GM12891 (cell line): ENCODE measurements around the gene NMD3.
"Not testable (repeated sequence)": the region's sequence is repeated elsewhere in the genome, so short reads cannot be mapped to it uniquely, and the experiment has no call there.

Source experiments
- DNase-seq: peaks from one replicate; pipeline ENCODE4 v3.0.0; 2011; ENCODE audit warnings: low spot score; ENCODE audit not compliant: insufficient read length
- FAIRE-seq: peaks from 2 replicates; lab custom pipeline; 2011; peaks lifted over from hg19 to GRCh38; lab: Jason Lieb, UNC
- PAX5 ChIP-seq: IDR thresholded peaks from 2 replicates; pipeline ENCODE4 v1.6.1; 2011; ENCODE audit warnings: low read length, moderate library complexity, mild to moderate bottlenecking; ENCODE audit not compliant: insufficient read depth, severe bottlenecking
- POLR2A ChIP-seq: IDR thresholded peaks from 2 replicates; pipeline ENCODE4 v1.6.1; 2011; ENCODE audit warnings: low read depth, low read length, control low read depth
- POLR2AphosphoS5 ChIP-seq: IDR thresholded peaks from 2 replicates; pipeline ENCODE4 v1.6.1; 2011; ENCODE audit warnings: low read depth, low read length, control low read depth
- POU2F2 ChIP-seq: IDR thresholded peaks from 2 replicates; pipeline ENCODE4 v1.6.1; 2011; ENCODE audit warnings: low read depth, mild to moderate bottlenecking, control low read depth, low read length, moderate library complexity
- SPI1 ChIP-seq: IDR thresholded peaks from 2 replicates; pipeline ENCODE4 v1.6.1; 2011; ENCODE audit warnings: low read depth, low read length, control low read depth
- TAF1 ChIP-seq: IDR thresholded peaks from 2 replicates; pipeline ENCODE4 v1.6.1; 2011; ENCODE audit warnings: low read depth, low read length, control low read depth

NMD3 gene

DNA sequence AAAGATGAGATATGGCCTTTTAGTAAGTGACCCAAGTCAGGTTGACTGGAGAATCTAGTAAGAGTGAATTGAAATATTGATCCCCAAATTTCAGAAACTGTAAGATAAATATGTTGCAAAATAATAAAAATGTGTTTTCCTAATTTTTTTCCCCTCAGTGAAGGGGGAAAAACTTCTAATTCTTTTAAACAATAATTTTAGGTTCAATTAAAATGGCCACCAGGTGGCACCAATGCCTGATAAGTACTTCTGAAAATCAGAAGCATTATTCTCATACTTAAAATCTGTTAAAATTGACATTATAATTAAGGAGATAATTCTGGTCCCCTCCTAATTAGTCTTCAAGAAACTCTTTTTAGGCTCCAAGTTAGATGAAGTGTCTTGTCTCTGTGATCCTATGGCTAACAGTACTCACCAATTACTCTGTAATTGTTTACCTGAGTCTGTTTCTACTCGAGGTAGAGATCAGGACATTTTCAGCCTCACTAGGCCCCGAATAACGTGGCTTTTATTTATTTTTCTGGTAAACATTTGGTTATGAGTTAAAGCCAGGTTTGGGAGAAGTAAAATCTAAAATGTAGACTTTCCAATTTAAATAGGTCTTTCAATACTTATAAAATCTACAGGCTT lies 52.6 kb downstream of the NMD3 start:
- TF ChIP-seq SPI1 (no peak), POLR2A (no peak), POU2F2 (no peak), TAF1 (no peak), PAX5 (no peak), POLR2AphosphoS5 (no peak)
- DNase-seq (no peak), FAIRE-seq (no peak)

DNA sequence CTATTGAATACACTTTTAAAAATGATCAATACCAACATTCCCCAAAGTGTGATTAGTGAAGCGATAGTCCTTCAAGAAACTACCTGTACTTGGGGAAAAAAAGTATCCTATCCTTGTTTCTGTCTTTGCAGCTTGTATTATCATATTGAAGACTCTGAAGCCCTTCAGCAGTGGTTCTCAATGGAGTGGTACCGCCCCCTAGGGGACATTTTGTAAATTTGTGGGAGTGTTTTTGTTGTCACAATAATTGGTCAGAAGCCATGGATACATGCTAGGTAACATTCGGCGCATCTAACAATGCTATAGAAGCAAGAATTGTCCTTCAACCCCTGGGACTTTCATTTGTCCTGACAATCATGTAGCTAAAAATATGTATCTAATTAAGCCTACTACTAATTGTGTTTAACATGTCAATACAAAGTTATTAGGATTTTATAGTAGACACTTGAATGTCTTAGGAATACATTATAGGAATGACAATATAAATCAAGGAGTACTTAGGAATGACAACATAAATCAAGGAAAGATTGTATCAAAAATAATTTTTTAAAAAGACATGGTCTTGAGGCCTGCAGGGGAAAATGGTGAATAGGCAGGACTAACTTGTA lies 53.7 kb downstream of the NMD3 start:
- peak; percentile 79 for FAIRE-seq
- peak; percentile 11 for DNase-seq
- TF ChIP-seq POLR2AphosphoS5, result no peak
- TF ChIP-seq POLR2A, result no peak
- no peak for TF ChIP-seq TAF1
- no peak for TF ChIP-seq SPI1
- no peak for TF ChIP-seq PAX5
- TF ChIP-seq POU2F2, result no peak

DNA sequence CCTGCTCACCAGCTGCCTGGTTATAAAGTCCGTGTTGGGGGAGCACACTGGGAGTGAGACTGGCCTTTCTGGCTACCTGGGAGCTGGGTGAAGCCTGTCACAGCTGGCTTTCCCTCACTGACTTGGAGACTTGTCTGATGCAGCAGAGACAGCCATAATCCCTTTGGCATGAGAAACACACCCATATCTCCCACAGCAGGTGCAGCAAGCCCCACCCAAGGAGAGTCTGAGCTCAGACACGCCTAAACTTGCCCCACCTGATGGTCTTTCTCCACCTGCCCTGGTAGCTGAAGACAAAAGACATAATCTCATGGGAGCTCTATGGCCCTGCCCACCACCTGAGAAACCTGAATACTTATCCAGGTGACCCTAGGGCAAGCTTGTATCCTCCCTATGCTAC lies 54.8 kb downstream of the NMD3 start:
- FAIRE-seq (no peak), DNase-seq (no peak)
- TF ChIP-seq PAX5, result no peak

DNA sequence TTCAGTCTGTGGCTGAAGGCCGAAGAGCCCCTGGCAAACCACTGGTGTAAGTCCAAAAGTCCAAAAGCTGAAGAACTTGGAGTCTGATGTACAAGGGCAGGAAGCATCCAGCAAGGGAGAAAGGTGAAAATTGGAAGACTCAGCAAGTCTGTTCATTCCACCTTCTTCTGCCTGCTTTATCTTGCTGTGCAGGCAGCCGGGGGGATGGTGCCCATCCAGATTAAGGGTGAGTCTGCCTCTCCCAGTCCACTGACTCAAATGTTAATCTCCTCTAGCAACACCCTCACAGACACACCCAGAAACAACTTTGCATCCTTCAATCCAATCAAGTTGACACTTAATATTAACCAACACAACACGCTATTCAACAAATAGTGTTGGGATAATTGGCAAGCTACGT lies 61.3 kb downstream of the NMD3 start:
- DNase-seq, FAIRE-seq: not testable (repeated sequence)

DNA sequence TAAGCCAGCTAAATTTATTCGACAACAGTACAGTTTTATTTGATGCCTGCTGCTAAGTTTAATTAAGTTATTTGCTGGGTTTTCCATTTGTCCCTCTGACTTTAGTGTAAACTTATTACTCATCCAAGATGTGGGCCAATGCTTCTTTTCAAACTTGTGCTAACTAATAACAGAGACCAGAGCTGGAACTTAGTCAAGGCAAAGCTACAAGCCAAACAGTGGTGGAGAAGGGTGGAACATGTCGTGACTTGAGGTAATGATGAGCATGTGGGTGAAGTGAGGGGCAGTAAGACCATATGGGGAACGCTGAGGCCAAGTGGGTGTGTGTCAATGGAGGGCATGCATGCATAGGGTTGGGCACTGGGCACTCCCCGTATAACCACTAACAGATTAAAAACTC lies 63.9 kb downstream of the NMD3 start:
- FAIRE-seq, result no peak
- TF ChIP-seq TAF1 (no peak), POLR2A (no peak), PAX5 (no peak), POU2F2 (no peak), SPI1 (no peak), POLR2AphosphoS5 (no peak)
- no peak for DNase-seq

DNA sequence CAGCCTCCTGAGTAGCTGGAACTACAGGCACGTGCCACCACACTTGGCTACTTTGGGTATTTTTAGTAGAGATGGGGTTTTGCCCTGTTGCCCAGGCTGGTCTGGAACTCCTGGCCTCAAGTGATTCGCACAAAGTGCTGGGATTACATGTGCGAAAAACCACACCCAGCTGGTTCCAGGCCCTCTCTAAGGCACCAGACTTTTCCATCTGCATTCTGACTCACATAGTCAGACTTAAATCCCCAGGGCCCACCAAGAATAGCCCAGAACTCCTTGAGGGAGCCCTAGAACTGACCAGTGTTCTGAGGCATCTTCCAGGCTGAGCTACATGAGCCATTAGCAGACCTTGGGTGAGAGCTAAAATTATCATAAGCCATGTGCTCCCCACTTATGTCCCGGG lies 68.1 kb downstream of the NMD3 start:
- no peak for FAIRE-seq
- no peak for TF ChIP-seq TAF1
- TF ChIP-seq POLR2AphosphoS5, result no peak
- TF ChIP-seq POU2F2, result no peak
- TF ChIP-seq PAX5, result no peak
- no peak for TF ChIP-seq SPI1
- TF ChIP-seq POLR2A, result no peak
- no peak for DNase-seq

DNA sequence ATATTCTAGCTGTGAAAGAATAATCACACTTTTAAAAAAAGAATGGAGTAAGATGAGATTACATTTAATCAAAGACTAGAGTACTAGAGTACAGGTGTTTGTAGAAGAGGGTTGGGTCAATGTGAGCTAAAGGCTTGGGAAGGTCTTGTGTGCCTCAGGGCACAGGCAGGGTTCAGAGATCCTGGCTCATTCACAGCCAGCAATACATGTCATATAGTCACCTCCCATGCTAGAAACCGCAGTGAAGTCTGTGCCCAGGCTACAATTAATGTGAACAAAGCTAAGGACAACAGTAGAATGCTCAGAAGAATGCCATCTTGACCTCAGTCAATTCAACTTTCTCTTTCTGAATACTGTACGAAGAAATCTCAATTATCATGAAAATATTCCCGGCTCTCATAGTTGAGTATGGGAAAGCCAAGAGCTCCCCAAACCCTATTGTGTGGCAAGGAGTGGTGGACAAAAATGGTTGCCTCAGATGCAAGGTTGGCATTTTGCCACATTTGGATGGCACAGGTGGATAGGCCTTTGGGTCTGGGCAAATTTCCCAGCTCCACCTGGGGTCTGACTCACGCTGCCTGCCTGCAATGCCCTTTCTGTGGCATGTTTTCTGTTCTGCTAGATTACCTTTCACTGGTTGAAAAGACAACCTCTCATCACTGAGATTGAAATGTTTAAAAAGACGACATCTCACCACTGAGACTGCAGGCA lies 70.2 kb downstream of the NMD3 start:
- FAIRE-seq (no peak), DNase-seq (no peak)
- no peak for TF ChIP-seq SPI1
- no peak for TF ChIP-seq POLR2AphosphoS5
- TF ChIP-seq TAF1, result no peak
- TF ChIP-seq POU2F2, result no peak
- TF ChIP-seq PAX5, result no peak
- TF ChIP-seq POLR2A, result no peak

DNA sequence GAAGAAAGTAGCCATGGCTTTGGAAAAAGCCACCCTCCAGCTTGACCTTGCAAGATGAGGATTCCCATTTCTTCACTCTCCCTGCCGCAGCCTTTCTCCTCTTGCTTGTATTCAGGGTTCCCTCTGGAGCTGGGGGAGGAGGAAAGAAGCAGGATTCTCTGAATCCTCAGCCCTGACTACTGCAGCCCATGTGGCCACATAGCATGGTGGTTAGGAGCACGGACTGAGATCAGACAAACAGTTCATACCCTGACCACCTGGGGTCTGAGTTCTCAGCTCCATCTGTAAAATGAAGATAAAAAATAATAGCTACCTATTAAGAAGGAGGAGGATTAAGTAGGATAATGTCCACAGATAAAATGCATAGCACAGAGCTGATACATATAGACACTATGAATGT lies 72.3 kb downstream of the NMD3 start:
- FAIRE-seq (no peak), DNase-seq (no peak)
- TF ChIP-seq POLR2AphosphoS5 (no peak), POU2F2 (no peak)

DNA sequence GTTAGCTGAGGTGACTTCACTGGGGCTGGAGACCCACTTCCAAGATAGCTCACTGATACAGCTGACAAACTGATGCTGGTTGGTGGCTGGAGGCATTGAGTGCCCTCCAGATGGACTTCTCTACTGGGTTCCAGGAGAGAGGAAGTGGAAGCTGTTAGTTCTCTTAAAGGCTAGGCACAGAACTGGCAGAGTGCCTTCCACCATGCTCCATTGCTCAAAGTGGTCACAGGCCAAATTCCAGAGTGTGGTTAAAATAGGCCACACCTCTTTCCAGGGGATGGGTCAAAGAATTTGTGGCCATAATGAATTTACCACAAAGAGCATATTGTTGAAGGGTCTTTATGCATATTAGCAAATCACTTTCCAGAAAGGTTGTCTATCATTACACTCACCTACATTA lies 74.2 kb downstream of the NMD3 start:
- TF ChIP-seq TAF1, result no peak
- TF ChIP-seq SPI1, result no peak
- no peak for TF ChIP-seq POLR2AphosphoS5
- TF ChIP-seq POLR2A, result no peak
- TF ChIP-seq PAX5, result no peak
- TF ChIP-seq POU2F2, result no peak
- DNase-seq (no peak), FAIRE-seq (no peak)

DNA sequence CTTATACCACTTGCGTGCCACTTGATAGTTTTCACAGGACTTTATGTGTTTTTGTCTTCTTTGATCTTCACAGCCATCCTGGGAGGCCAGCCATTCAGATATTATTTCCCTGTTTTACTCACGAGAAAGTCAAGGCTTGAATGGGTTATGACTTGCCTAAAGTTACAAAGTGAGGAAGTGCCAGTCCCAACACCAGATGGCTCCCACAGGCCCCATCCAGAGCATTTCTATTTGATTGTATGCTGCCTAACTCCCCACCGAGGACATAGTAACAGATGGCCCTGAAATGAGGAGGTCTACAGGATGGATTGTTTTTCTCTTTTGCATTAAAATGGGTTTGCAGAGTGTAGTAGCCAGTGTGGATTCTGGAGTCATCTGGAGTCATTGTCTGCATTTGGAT lies 75.7 kb downstream of the NMD3 start:
- DNase-seq (no peak), FAIRE-seq (no peak)
- TF ChIP-seq POU2F2 (no peak), POLR2A (no peak), SPI1 (no peak), TAF1 (no peak), POLR2AphosphoS5 (no peak), PAX5 (no peak)
